Gastrocnemius medialis (tissue), 4 donors: ENCODE measurements around the gene NME4. TPM values are rescaled to one million over a fixed set of nuclear protein-coding genes. Genes with fewer than 3 reads are reported as not detected.

Experiments
- ATAC-seq, 2 donors: fragments of 150-250 bp; one replicate each; pipeline ENCODE4 v1.9.1; 2016
- DNase-seq, 2 donors: peaks; one replicate each; pipeline ENCODE4 v3.0.0-alpha.2; 2019
- H3K27ac ChIP-seq, 4 donors: fragments of 200-600 bp; sonication (generic); 1 replicate in 1 of 4; 2 replicates in 3 of 4; pipeline ENCODE4 v1.5.1; 2016 to 2018; ENCODE audit warnings: mild to moderate bottlenecking in 2 of 4, moderate library complexity in 1 of 4
- H3K27me3 ChIP-seq, 3 donors: fragments of 200-600 bp; sonication (generic) in 2 of 3; 1 replicate in 1 of 3; 2 replicates in 2 of 3; pipeline versions ENCODE4 v1.5.1 to v1.6.0; 2016 to 2019; ENCODE audit warnings: mild to moderate bottlenecking in 1 of 3, moderate library complexity in 1 of 3
- H3K36me3 ChIP-seq, 2 donors: fragments of 200-600 bp; sonication (generic) in 1 of 2; one replicate each; pipeline ENCODE4 v1.5.1; 2017 to 2018
- H3K4me1 ChIP-seq, 2 donors: fragments of 200-600 bp; sonication (generic) in 1 of 2; one replicate each; pipeline ENCODE4 v1.5.1; 2016 to 2017; ENCODE audit warnings: mild to moderate bottlenecking in 2 of 2
- H3K4me3 ChIP-seq, 4 donors: fragments of 200-600 bp; sonication (generic) in 3 of 4; 1 replicate in 1 of 4; 2 replicates in 3 of 4; pipeline ENCODE4 v1.5.1; 2016 to 2019; ENCODE audit warnings: mild to moderate bottlenecking in 2 of 4
- H3K9me3 ChIP-seq, 3 donors: fragments of 200-600 bp; sonication (generic) in 2 of 3; 1 replicate in 1 of 3; 2 replicates in 2 of 3; pipeline ENCODE4 v1.5.1; 2016 to 2019
- CTCF ChIP-seq, 5 experiments: fragments of 450-650 bp in 3 of 5; fragments of 200-600 bp in 2 of 5; sonication (generic) in 2 of 5; IDR thresholded peaks in 4 of 5; conservative IDR thresholded peaks in 1 of 5; 1 replicate in 4 of 5; 2 replicates in 1 of 5; pipeline ENCODE4 v1.5.1; 2016 to 2019; ENCODE audit warnings: antibody characterized with exemption in 5 of 5, mild to moderate bottlenecking in 3 of 5, moderate library complexity in 3 of 5
- POLR2A ChIP-seq, 2 donors: fragments of 450-650 bp; IDR thresholded peaks; one replicate each; pipeline ENCODE4 v1.6.1; 2017; ENCODE audit warnings: antibody characterized with exemption in 2 of 2, mild to moderate bottlenecking in 2 of 2, moderate library complexity in 2 of 2
- in situ Hi-C, 4 donors: fragments of 200-750 bp; cut with MboI; loops; one replicate each; pipeline versions ENCODE4 v1.15.0 to v1.8.0; 2017; ENCODE audit warnings: low sequenced_read_pairs in 4 of 4
- intact Hi-C: fragments of 100-400 bp; cut with DNase I; formaldehyde crosslinking; loops from one replicate; pipeline ENCODE4 v1.15.1; 2023; ENCODE audit warnings: low total_unique reads
- total RNA-seq, 4 donors: library from RNA; depleted of rRNA; stranded (reverse); fragments of >200 nt; gene quantifications; one replicate each; pipeline versions ENCODE4 v1.1.0 to v1.2.3, GENCODE V29; 2016

The NME4 gene
- total RNA-seq, 4 donors from 2014 or later: 11.6 to 19.3 (median 16.3) TPM

DNA sequence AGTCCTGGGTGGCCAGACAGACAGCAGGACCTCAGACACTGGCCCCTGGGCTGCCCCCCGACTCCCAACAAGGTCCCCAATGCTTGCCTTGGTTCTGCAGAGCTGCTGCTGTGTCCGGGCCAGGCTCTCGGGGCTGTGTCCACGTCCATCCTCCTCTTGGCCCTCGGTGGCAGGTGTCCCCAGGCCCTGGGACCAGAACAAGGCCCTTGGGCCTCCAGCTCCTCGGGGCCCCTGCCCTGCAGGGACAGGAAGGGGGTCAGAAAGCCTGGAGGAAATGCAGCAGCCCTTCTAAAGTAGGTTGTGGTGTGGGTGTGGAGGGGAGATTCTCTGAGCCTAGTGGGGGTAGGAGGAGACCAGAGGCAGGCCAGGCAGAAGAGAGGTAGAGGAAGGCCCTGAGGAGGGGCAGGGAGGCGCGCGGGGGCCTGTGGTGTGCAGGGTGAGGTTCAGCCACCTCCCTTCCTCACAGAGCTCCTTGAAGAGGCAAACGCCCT, 42.0 kb upstream of the NME4 start:
- ATAC-seq (no peak), DNase-seq (no peak)
- no peak overlapping the region for H3K4me3 ChIP-seq
- in situ Hi-C loops (no loop called here), intact Hi-C loops (loop anchor here (5.0 kb wide), 1 partner anchor 248 kb away; no protein-coding TSS in a partner anchor)
- no peaks in the 10 kb centered on the region for H3K9me3 ChIP-seq
- peaks cover 7 to 15% of the 10 kb centered on the region in 2 donors for H3K4me1 ChIP-seq
- no peak for TF ChIP-seq CTCF (IDR thresholded peaks at IDR 0.05 in 4 of 5, conservative IDR thresholded peaks at IDR 0.05 in 1 of 5)
- no peak for TF ChIP-seq POLR2A (IDR thresholded peaks at IDR 0.05)
- H3K36me3 ChIP-seq: no peaks in the 10 kb centered on the region
- no peak overlapping the region for H3K27ac ChIP-seq
- H3K27me3 ChIP-seq: no peaks in the 10 kb centered on the region

- no peak for DNase-seq
- no peak for TF ChIP-seq POLR2A (IDR thresholded peaks at IDR 0.05)
- no peak for TF ChIP-seq CTCF (IDR thresholded peaks at IDR 0.05 in 4 of 5, conservative IDR thresholded peaks at IDR 0.05 in 1 of 5)
- no peak for ATAC-seq
- Histone ChIP-seq H3K4me3 (no peak overlapping the region), H3K27me3 (no peaks in the 10 kb centered on the region), H3K36me3 (no peaks in the 10 kb centered on the region), H3K9me3 (no peaks in the 10 kb centered on the region), H3K27ac (no peak overlapping the region), H3K4me1 (peaks cover 0 to 6% of the 10 kb centered on the region in 2 donors)
- in situ Hi-C loops: no loop called here
- intact Hi-C loops: no loop called here
These were observed 40.3 kb upstream of the NME4 start for GRCh38 chr16:356741-357140.

- Histone ChIP-seq H3K4me3 (no peak overlapping the region), H3K9me3 (no peaks in the 10 kb centered on the region), H3K4me1 (no peaks in the 10 kb centered on the region), H3K27ac (no peak overlapping the region), H3K36me3 (no peaks in the 10 kb centered on the region), H3K27me3 (peaks cover 0 to 9% (median 0%) of the 10 kb centered on the region in 3 donors)
- no peak for TF ChIP-seq POLR2A (IDR thresholded peaks at IDR 0.05)
- no peak for TF ChIP-seq CTCF (IDR thresholded peaks at IDR 0.05 in 4 of 5, conservative IDR thresholded peaks at IDR 0.05 in 1 of 5)
- in situ Hi-C loops: no loop called here
- DNase-seq (no peak), ATAC-seq (no peak)
- intact Hi-C loops: no loop called here
These were observed 37.8 kb upstream of the NME4 start for GRCh38 chr16:359067-359763.

- Histone ChIP-seq H3K9me3 (no peaks in the 10 kb centered on the region), H3K27me3 (peaks cover 0 to 17% (median 7%) of the 10 kb centered on the region in 3 donors), H3K27ac (no peak overlapping the region), H3K4me3 (no peak overlapping the region), H3K4me1 (no peaks in the 10 kb centered on the region), H3K36me3 (no peaks in the 10 kb centered on the region)
- intact Hi-C loops: no loop called here
- DNase-seq (no peak), ATAC-seq (no peak)
- in situ Hi-C loops: no loop called here
- no peak for TF ChIP-seq POLR2A (IDR thresholded peaks at IDR 0.05)
- no peak for TF ChIP-seq CTCF (IDR thresholded peaks at IDR 0.05 in 4 of 5, conservative IDR thresholded peaks at IDR 0.05 in 1 of 5)
These were observed 36.9 kb upstream of the NME4 start for GRCh38 chr16:359871-360697.
